PFSK-1 (cell line): Measurements from ENCODE around the gene OPN3.

Source experiments
- FOXP2 ChIP-seq: optimal IDR thresholded peaks from 2 replicates; pipeline ENCODE3; 2011; ENCODE audit warnings: borderline replicate concordance, control low read depth, inconsistent platforms; ENCODE audit not compliant: insufficient read depth; ENCODE audit errors: extremely low read length, extremely low read depth
- POLR2AphosphoS5 ChIP-seq: IDR thresholded peaks from 2 replicates; pipeline ENCODE4 v1.6.1; 2012; ENCODE audit warnings: low read depth, mild to moderate bottlenecking, control low read depth, low read length, moderate library complexity
- SIN3A ChIP-seq: IDR thresholded peaks from 2 replicates; pipeline ENCODE4 v1.6.1; 2012; ENCODE audit warnings: mild to moderate bottlenecking, low read length, moderate library complexity, borderline replicate concordance; ENCODE audit not compliant: insufficient read depth
- TAF1 ChIP-seq: IDR thresholded peaks from 2 replicates; pipeline ENCODE4 v1.6.1; 2012; ENCODE audit warnings: low read length, control low read depth, borderline replicate concordance; ENCODE audit not compliant: insufficient read depth
- TF ChIP-seq, protein P1 (sequence below), 2 experiments: IDR thresholded peaks; 2 replicates each; pipeline versions ENCODE4 v1.6.1 to v1.8.0; 2011 to 2012; ENCODE audit warnings: low read depth in 2 of 2, low read length in 2 of 2, control low read depth in 1 of 2, inconsistent platforms in 1 of 2, mild to moderate bottlenecking in 1 of 2, moderate library complexity in 1 of 2; ENCODE audit not compliant: insufficient read depth in 1 of 2

OPN3 gene

DNA sequence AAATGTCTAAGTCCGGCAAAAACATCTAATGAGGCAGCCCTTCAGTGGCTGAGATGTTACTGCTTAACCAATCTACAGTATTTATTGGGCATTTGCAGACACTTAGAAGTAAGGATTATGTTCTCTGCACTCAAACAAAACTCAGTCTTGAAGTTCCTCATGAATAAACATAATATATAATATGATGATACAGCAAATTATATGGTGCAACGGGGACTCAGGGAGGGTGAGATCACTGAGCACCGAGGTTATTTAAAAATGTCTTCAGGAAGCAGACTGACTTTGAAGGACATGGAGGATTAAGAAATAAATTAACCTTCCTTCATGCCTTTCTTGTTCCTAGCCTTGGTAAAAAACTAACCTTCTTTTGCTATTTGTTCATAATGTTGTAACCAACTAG is 39.8 kb upstream of the OPN3 start:
- TF ChIP-seq, protein P1, sequence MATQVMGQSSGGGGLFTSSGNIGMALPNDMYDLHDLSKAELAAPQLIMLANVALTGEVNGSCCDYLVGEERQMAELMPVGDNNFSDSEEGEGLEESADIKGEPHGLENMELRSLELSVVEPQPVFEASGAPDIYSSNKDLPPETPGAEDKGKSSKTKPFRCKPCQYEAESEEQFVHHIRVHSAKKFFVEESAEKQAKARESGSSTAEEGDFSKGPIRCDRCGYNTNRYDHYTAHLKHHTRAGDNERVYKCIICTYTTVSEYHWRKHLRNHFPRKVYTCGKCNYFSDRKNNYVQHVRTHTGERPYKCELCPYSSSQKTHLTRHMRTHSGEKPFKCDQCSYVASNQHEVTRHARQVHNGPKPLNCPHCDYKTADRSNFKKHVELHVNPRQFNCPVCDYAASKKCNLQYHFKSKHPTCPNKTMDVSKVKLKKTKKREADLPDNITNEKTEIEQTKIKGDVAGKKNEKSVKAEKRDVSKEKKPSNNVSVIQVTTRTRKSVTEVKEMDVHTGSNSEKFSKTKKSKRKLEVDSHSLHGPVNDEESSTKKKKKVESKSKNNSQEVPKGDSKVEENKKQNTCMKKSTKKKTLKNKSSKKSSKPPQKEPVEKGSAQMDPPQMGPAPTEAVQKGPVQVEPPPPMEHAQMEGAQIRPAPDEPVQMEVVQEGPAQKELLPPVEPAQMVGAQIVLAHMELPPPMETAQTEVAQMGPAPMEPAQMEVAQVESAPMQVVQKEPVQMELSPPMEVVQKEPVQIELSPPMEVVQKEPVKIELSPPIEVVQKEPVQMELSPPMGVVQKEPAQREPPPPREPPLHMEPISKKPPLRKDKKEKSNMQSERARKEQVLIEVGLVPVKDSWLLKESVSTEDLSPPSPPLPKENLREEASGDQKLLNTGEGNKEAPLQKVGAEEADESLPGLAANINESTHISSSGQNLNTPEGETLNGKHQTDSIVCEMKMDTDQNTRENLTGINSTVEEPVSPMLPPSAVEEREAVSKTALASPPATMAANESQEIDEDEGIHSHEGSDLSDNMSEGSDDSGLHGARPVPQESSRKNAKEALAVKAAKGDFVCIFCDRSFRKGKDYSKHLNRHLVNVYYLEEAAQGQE (IDR thresholded peaks at IDR 0.05; ENCODE audit: insufficient read depth in 1 of 2, low read depth in 2 of 2, low read length in 2 of 2), result no peak
- TF ChIP-seq SIN3A (no peak), FOXP2 (no peak), TAF1 (no peak), POLR2AphosphoS5 (no peak)

DNA sequence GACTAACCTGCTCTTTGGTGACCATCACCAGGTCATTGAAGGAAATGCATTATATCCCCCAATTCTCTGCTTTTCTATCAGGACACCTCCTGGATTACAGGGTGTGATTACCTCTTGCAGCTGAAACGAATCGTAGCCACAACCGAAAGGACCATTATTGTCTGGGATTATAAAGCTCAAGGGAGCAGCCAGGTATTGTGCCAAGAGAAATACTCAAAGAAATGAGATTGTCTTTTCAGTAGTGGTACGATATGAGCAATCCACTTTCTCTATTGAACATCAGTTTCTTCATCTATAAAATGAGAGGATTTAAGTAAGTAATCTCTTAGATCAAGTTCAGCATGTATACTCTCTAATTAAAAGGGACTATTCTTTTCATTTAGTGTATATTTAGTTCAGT is 39.2 kb upstream of the OPN3 start:
- TF ChIP-seq, protein P1 (IDR thresholded peaks at IDR 0.05; ENCODE audit: insufficient read depth in 1 of 2, low read depth in 2 of 2, low read length in 2 of 2), result no peak
- TF ChIP-seq SIN3A, result no peak
- TF ChIP-seq FOXP2, result no peak
- TF ChIP-seq TAF1, result no peak
- no peak for TF ChIP-seq POLR2AphosphoS5

DNA sequence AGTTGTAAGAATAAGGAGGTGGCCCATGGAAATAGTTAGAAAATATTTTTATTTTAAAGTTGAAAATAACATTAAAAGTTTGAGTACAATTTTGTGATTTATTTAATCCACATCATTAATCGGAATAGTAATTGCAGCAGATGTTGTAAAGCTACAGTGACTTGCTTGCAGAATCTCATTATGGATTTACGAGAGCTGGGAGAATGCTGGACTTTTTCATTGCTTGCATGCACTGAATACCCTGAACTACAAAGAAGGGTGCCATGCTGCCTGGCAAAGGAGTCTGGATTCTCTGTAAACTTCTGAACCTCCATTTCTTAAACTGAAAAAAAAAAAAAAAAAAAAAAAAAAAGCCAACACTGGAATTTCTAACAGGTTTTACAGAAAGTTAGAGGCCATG is 38.4 kb upstream of the OPN3 start:
- TF ChIP-seq SIN3A (no peak), POLR2AphosphoS5 (no peak), FOXP2 (no peak), TAF1 (no peak)
- TF ChIP-seq, protein P1 (IDR thresholded peaks at IDR 0.05; ENCODE audit: insufficient read depth in 1 of 2, low read depth in 2 of 2, low read length in 2 of 2), result no peak

DNA sequence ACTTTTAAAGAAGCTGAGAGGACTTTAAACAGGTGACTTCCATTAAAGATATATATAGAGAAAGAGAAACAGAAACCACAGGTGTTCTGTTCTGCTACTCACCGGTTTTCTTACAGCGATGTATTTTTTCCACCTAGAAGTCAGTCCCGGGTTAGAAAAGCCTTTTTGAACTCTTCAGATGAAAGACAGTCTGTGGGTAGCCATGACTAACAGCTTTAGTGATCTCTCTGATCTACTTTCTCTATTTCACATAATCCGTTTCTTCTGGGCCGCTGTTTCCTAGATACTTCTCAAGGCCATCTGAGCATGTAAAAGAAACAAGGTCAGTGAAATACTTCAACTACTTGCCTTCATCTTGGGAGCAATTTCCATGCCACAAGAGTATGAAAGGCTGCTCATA is 37.0 kb upstream of the OPN3 start:
- TF ChIP-seq FOXP2, result no peak
- TF ChIP-seq POLR2AphosphoS5, result no peak
- TF ChIP-seq, protein P1 (IDR thresholded peaks at IDR 0.05; ENCODE audit: insufficient read depth in 1 of 2, low read depth in 2 of 2, low read length in 2 of 2), result no peak
- no peak for TF ChIP-seq TAF1
- no peak for TF ChIP-seq SIN3A

DNA sequence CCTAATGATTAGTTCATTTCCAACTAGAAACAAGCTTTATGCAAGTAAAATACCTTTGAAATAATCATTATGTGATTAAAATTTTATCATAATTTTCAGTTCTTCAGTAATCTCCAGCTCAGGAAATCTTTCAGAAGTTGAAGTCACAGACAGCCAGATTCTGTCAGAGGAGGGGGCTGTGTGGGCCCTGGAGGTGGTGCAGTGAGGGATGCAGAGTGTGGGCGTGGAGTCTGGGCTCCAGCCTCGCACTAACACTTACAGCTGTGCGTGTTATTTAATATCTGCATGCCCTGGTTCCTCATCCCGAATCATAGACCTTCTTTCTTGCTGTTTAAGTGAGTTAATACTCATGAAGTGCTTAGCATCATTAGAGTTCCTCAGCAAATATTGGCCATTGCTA is 35.8 kb upstream of the OPN3 start:
- TF ChIP-seq TAF1 (no peak), POLR2AphosphoS5 (no peak), SIN3A (no peak), FOXP2 (no peak)
- TF ChIP-seq, protein P1 (IDR thresholded peaks at IDR 0.05; ENCODE audit: insufficient read depth in 1 of 2, low read depth in 2 of 2, low read length in 2 of 2), result no peak
